Esophagus muscularis mucosa (tissue), 4 donors: ENCODE data around the gene SDK1. TPM values are rescaled to one million over a fixed set of nuclear protein-coding genes. Genes with fewer than 3 reads are reported as not detected.

ENCODE experiments used
- DNase-seq: peaks from one replicate; pipeline ENCODE4 v3.0.0-alpha.2; 2017; ENCODE audit errors: extremely low spot score
- H3K27ac ChIP-seq, 4 donors: fragments of 200-600 bp; sonication (generic); replicated peaks in 1 of 4; 1 replicate in 3 of 4; 2 replicates in 1 of 4; pipeline ENCODE4 v1.5.1; 2016 to 2019; ENCODE audit warnings: mild to moderate bottlenecking in 1 of 4
- H3K27me3 ChIP-seq, 4 donors: fragments of 200-600 bp; sonication (generic); one replicate each; pipeline versions ENCODE4 v1.5.1 to v1.6.0; 2016 to 2019
- H3K36me3 ChIP-seq, 4 donors: fragments of 200-600 bp; sonication (generic); one replicate each; pipeline ENCODE4 v1.5.1; 2016 to 2019
- H3K4me1 ChIP-seq, 4 donors: fragments of 200-600 bp; sonication (generic); one replicate each; pipeline ENCODE4 v1.5.1; 2016 to 2019
- H3K4me3 ChIP-seq, 4 donors: fragments of 200-600 bp; sonication (generic); 1 replicate in 2 of 4; 2 replicates in 2 of 4; pipeline ENCODE4 v1.5.1; 2016 to 2019; ENCODE audit warnings: mild to moderate bottlenecking in 4 of 4, moderate library complexity in 1 of 4
- H3K9me3 ChIP-seq, 4 donors: fragments of 200-600 bp; sonication (generic); 1 replicate in 3 of 4; 2 replicates in 1 of 4; pipeline ENCODE4 v1.5.1; 2016 to 2019
- EP300 ChIP-seq: sonication (generic); formaldehyde crosslinking; IDR thresholded peaks from one replicate; pipeline ENCODE4 v1.6.1; 2017; ENCODE audit warnings: antibody characterized with exemption
- POLR2A ChIP-seq: fragments of 450-650 bp; IDR thresholded peaks from one replicate; pipeline ENCODE4 v1.6.1; 2017; ENCODE audit warnings: antibody characterized with exemption, moderate library complexity, mild to moderate bottlenecking, low read depth
- POLR2AphosphoS5 ChIP-seq, 2 donors: sonication (generic); formaldehyde crosslinking; IDR thresholded peaks; one replicate each; pipeline ENCODE4 v1.6.1; 2017; ENCODE audit warnings: antibody characterized with exemption in 2 of 2
- WGBS: methylation state at CpG from one replicate; pipeline ENCODE4 v1.1.5; 2018; 5-methylcytosine and 5-hydroxymethylcytosine counted together
- intact Hi-C: fragments of 100-400 bp; cut with DNase I; formaldehyde crosslinking; loops from one replicate; pipeline ENCODE4 v1.15.1; 2023
- total RNA-seq, 4 donors: library from RNA; depleted of rRNA; stranded (reverse); fragments of >200 nt; gene quantifications; one replicate each; pipeline versions ENCODE4 v1.1.0 to v1.2.1, GENCODE V29; 2016
- TF ChIP-seq, protein P1 (sequence below), 3 experiments: fragments of 200-600 bp in 2 of 3; fragments of 450-650 bp in 1 of 3; sonication (generic) in 2 of 3; IDR thresholded peaks; one replicate each; pipeline ENCODE4 v1.5.1; 2017 to 2019; ENCODE audit warnings: antibody characterized with exemption in 3 of 3, mild to moderate bottlenecking in 2 of 3, moderate library complexity in 1 of 3

The SDK1 gene
- total RNA-seq, 4 donors from 2014 or later: 7.8 to 18.6 (median 12.0) TPM

DNA sequence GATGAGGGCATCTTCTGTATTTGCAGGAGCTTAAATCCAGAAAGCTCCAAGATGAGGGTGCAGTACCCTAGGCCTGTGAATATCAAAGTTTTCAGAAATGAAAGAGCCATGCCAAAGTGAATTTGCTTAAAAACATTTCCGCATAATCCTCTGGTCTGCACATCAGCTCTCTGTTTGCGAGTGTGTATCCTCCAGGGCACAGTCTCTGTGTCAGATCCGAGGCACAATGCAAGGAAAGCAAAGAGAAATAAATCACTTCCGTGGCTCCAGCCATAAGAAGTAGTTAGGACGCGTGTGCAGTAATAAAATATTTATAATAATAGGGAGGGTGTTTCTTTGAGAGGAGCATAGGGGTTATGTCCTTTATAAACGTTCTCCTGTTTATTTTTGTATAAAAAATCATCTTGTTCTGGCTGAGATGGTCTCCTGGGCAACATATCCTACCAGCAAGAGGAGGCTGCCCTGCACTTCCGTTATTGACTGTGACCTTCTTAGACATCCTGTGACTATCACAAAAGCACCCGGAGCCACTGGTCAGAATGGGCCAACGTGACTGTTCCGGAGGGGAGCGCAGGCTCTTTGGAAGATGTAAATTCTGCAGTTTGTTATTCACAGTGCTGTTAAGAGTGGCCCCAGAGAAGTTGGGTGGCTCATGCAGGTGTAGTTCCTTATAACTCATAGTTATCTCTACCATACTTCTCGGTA, 713.4 kb downstream of the SDK1 start:
- no peak for DNase-seq
- H3K9me3 ChIP-seq: peaks cover 0 to 10% (median 5%) of the 10 kb centered on the region in 4 donors
- no peaks in the 10 kb centered on the region for H3K27me3 ChIP-seq
- WGBS: 55% methylated on average over 13 of the region's 13 CpGs
- no peak overlapping the region for H3K4me3 ChIP-seq
- intact Hi-C loops: no loop called here
- no peak overlapping the region for H3K27ac ChIP-seq
- H3K4me1 ChIP-seq: no peaks in the 10 kb centered on the region
- TF ChIP-seq EP300: no peak
- TF ChIP-seq POLR2AphosphoS5 (IDR thresholded peaks at IDR 0.05): no peak
- TF ChIP-seq POLR2A: no peak
- TF ChIP-seq, protein P1, sequence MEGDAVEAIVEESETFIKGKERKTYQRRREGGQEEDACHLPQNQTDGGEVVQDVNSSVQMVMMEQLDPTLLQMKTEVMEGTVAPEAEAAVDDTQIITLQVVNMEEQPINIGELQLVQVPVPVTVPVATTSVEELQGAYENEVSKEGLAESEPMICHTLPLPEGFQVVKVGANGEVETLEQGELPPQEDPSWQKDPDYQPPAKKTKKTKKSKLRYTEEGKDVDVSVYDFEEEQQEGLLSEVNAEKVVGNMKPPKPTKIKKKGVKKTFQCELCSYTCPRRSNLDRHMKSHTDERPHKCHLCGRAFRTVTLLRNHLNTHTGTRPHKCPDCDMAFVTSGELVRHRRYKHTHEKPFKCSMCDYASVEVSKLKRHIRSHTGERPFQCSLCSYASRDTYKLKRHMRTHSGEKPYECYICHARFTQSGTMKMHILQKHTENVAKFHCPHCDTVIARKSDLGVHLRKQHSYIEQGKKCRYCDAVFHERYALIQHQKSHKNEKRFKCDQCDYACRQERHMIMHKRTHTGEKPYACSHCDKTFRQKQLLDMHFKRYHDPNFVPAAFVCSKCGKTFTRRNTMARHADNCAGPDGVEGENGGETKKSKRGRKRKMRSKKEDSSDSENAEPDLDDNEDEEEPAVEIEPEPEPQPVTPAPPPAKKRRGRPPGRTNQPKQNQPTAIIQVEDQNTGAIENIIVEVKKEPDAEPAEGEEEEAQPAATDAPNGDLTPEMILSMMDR (IDR thresholded peaks at IDR 0.05): no peak
- H3K36me3 ChIP-seq: peaks cover 0 to 12% (median 3%) of the 10 kb centered on the region in 4 donors

DNA sequence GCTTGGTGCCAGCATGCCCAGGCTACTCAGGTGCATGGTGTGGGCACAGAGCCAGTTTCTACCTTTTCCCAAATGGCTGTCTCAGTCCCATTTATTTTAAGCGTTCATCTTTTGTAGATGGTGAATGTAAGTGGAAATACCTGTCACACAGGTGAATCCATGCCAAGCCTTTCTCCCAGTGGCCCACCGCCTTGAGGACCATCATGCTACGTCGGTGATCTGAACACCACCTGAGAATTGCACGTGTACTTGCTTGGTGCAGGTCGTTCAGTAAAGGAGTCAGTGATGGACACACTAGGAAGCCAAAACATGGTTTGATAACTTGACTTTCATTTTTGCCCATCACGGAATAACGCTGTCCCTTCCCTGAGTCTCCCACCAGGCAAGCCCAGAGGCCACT, 714.3 kb downstream of the SDK1 start:
- H3K27me3 ChIP-seq: no peaks in the 10 kb centered on the region
- TF ChIP-seq, protein P1 (IDR thresholded peaks at IDR 0.05): no peak
- no peak for TF ChIP-seq POLR2AphosphoS5 (IDR thresholded peaks at IDR 0.05)
- TF ChIP-seq POLR2A: no peak
- TF ChIP-seq EP300: no peak
- WGBS: 100% methylated on average over 8 of the region's 8 CpGs
- H3K4me1 ChIP-seq: no peaks in the 10 kb centered on the region
- no peak overlapping the region for H3K27ac ChIP-seq
- intact Hi-C loops: no loop called here
- no peak for DNase-seq
- peaks cover 0 to 19% (median 5%) of the 10 kb centered on the region in 4 donors for H3K9me3 ChIP-seq
- peaks cover 0 to 12% (median 3%) of the 10 kb centered on the region in 4 donors for H3K36me3 ChIP-seq
- H3K4me3 ChIP-seq: no peak overlapping the region

DNA sequence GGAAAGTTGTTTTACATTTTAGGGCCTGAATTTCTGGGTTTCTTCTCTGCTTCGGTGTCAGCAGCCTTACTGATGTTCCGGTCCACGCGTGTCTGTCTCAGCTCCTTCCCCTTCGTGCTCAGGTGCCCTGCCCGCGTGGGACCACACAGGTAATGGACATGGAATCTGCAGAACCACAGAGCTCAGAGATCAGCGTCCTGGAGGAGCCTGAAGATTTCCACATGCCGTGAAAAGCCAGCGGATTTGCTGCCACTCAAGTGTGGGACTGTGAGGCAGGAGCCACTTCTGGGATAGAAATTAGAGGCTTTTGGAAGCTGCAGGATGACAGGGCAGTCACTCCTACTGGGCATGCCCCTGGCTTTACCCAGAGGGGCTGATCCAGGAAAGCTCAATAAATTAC, 714.9 kb downstream of the SDK1 start:
- H3K4me1 ChIP-seq: no peaks in the 10 kb centered on the region
- no peaks in the 10 kb centered on the region for H3K27me3 ChIP-seq
- H3K4me3 ChIP-seq: no peak overlapping the region
- TF ChIP-seq EP300 (no peak), POLR2AphosphoS5 (IDR thresholded peaks at IDR 0.05) (no peak), POLR2A (no peak)
- TF ChIP-seq, protein P1 (IDR thresholded peaks at IDR 0.05): no peak
- H3K9me3 ChIP-seq: peaks cover 0 to 19% (median 5%) of the 10 kb centered on the region in 4 donors
- peaks cover 0 to 12% (median 3%) of the 10 kb centered on the region in 4 donors for H3K36me3 ChIP-seq
- no peak overlapping the region for H3K27ac ChIP-seq
- no peak for DNase-seq
- intact Hi-C loops: no loop called here
- 97% methylated on average over 10 of the region's 10 CpGs for WGBS

DNA sequence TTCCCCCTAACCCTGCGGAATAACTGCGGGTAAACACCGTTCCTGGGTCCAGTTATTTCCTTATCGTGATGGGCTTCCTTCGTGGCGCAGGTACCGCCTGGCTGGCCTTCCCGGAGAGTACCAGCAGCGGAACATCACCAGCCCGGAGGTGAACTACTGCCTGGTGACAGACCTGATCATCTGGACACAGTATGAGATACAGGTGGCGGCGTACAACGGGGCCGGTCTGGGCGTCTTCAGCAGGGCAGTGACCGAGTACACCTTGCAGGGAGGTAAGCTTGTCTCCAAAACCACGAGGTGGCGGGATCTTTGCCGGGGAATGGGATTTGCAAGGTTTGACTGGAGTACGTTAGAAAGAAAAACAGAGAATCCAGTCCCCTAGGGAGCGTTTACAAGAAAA, 716.0 kb downstream of the SDK1 start:
- 89% methylated on average over 21 of the region's 21 CpGs for WGBS
- DNase-seq: no peak
- Histone ChIP-seq H3K9me3 (peaks cover 0 to 26% (median 5%) of the 10 kb centered on the region in 4 donors), H3K27ac (no peak overlapping the region), H3K36me3 (peaks cover 0 to 12% (median 3%) of the 10 kb centered on the region in 4 donors), H3K4me1 (no peaks in the 10 kb centered on the region), H3K27me3 (no peaks in the 10 kb centered on the region), H3K4me3 (no peak overlapping the region)
- intact Hi-C loops: no loop called here
- TF ChIP-seq EP300 (no peak), POLR2AphosphoS5 (IDR thresholded peaks at IDR 0.05) (no peak), POLR2A (no peak)
- TF ChIP-seq, protein P1 (IDR thresholded peaks at IDR 0.05): no peak

DNA sequence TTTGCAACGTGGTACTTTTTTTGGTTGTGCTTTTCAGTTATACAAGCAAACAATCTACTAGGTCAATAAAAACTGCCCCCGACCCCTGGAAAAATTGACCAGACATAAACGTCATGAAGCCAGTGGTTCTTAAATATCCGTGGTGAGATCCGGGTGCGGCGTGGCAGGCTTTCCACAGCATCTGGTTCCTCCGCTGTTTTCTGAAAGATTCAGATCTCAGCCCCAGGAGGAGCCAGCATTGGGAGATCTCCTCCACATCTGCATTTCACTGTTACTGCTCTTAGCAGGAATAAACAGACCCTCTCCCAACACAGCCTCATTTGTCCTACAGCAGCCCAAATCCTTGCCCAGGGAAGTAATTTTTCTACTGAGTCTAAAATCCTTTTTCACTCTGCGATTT, 716.7 kb downstream of the SDK1 start:
- TF ChIP-seq, protein P1 (IDR thresholded peaks at IDR 0.05): no peak
- TF ChIP-seq POLR2A (no peak), EP300 (no peak), POLR2AphosphoS5 (IDR thresholded peaks at IDR 0.05) (no peak)
- peaks cover 0 to 26% (median 5%) of the 10 kb centered on the region in 4 donors for H3K9me3 ChIP-seq
- no peak for DNase-seq
- H3K4me3 ChIP-seq: no peak overlapping the region
- no peaks in the 10 kb centered on the region for H3K27me3 ChIP-seq
- H3K4me1 ChIP-seq: no peaks in the 10 kb centered on the region
- H3K27ac ChIP-seq: no peak overlapping the region
- H3K36me3 ChIP-seq: peaks cover 0 to 12% (median 3%) of the 10 kb centered on the region in 4 donors
- WGBS: 95% methylated on average over 9 of the region's 9 CpGs
- intact Hi-C loops: no loop called here
